HEK293 (cell line): ENCODE measurements around the gene TMEM106C.

Experiments
- CTCF ChIP-seq: fragments of 450-650 bp; formaldehyde crosslinking; IDR thresholded peaks from 2 replicates; pipeline ENCODE4 v1.5.1; 2016; ENCODE audit warnings: missing biosample characterization, missing genetic modification characterization
- KLF17 ChIP-seq: fragments of 450-650 bp; formaldehyde crosslinking; IDR thresholded peaks from 2 replicates; pipeline ENCODE4 v1.5.1; 2016; ENCODE audit warnings: missing biosample characterization, missing genetic modification characterization
- REST ChIP-seq: fragments of 450-650 bp; formaldehyde crosslinking; IDR thresholded peaks from 2 replicates; pipeline ENCODE4 v1.5.1; 2016; ENCODE audit warnings: missing biosample characterization, missing genetic modification characterization
- TCF7L2 ChIP-seq: IDR thresholded peaks from 2 replicates; pipeline ENCODE4 v1.6.1; 2011; ENCODE audit warnings: low read depth, mild to moderate bottlenecking, inconsistent platforms, low read length, moderate library complexity, borderline replicate concordance
- ZNF274 ChIP-seq, 2 experiments: fragments of 200-500 bp in 1 of 2; fragments of 450-650 bp in 1 of 2; sonication (Bioruptor generic) in 1 of 2; formaldehyde crosslinking in 1 of 2; IDR thresholded peaks; 2 replicates each; pipeline versions ENCODE4 v1.5.1 to v1.6.1; 2014 to 2016; ENCODE audit warnings: borderline replicate concordance in 1 of 2, inconsistent platforms in 1 of 2, low read length in 1 of 2, missing biosample characterization in 1 of 2, missing genetic modification characterization in 1 of 2
- ZNF433 ChIP-seq: fragments of 450-650 bp; formaldehyde crosslinking; IDR thresholded peaks from 2 replicates; pipeline ENCODE4 v1.5.1; 2016; ENCODE audit warnings: missing biosample characterization, missing genetic modification characterization, low read depth
- ZNF449 ChIP-seq: fragments of 450-650 bp; formaldehyde crosslinking; IDR thresholded peaks from 2 replicates; pipeline ENCODE4 v1.5.1; 2017; ENCODE audit warnings: missing biosample characterization, mild to moderate bottlenecking, missing genetic modification characterization, moderate library complexity

- TF ChIP-seq CTCF (tag by site-specific recombination) (no peak), ZNF274 (IDR thresholded peaks at IDR 0.05; ENCODE audit: low read length) (no peak), ZNF274 (tag by site-specific recombination; IDR thresholded peaks at IDR 0.05; ENCODE audit: borderline replicate concordance) (no peak), TCF7L2 (no peak), ZNF433 (no peak), KLF17 (no peak), REST (no peak), ZNF449 (tag by site-specific recombination) (no peak)
Measured at GRCh38 chr12:47940773-47941474, 22.5 kb upstream of the TMEM106C start.
